SK-N-SH treated with all-trans-retinoic acid at 6 μM for 48 hours (cell line): ENCODE measurements around the gene TRPC1.

Source experiments
- ARNTL ChIP-seq: fragments of 450-650 bp; formaldehyde crosslinking; IDR thresholded peaks from 2 replicates; pipeline ENCODE4 v1.5.0; 2020; ENCODE audit warnings: low read depth, mild to moderate bottlenecking, moderate library complexity, borderline replicate concordance
- CREB5 ChIP-seq: fragments of 250-450 bp; sonication (Bioruptor Pico); IDR thresholded peaks from 2 replicates; pipeline ENCODE4 v1.5.1; 2020; ENCODE audit warnings: low read depth, mild to moderate bottlenecking, moderate library complexity
- ISL1 ChIP-seq: fragments of 250-450 bp; sonication (Bioruptor Pico); IDR thresholded peaks from 2 replicates; pipeline ENCODE4 v2.1.2; 2022; ENCODE audit warnings: mild to moderate bottlenecking, moderate library complexity
- OSR1 ChIP-seq: fragments of 250-450 bp; sonication (Bioruptor Pico); IDR thresholded peaks from 2 replicates; pipeline ENCODE4 v1.8.0; 2022; ENCODE audit warnings: moderate library complexity, mild to moderate bottlenecking, inconsistent platforms
- POU6F1 ChIP-seq: fragments of 250-450 bp; sonication (Bioruptor Pico); IDR thresholded peaks from 2 replicates; pipeline ENCODE4 v1.8.0; 2021; ENCODE audit warnings: low read depth, mild to moderate bottlenecking, moderate library complexity, borderline replicate concordance
- ZFP30 ChIP-seq: fragments of 450-650 bp; formaldehyde crosslinking; IDR thresholded peaks from 2 replicates; pipeline ENCODE4 v1.5.0; 2022; ENCODE audit warnings: mild to moderate bottlenecking, moderate library complexity
- ZNF565 ChIP-seq: fragments of 450-650 bp; formaldehyde crosslinking; conservative IDR thresholded peaks from 2 replicates; pipeline ENCODE4 v1.5.0; 2020; ENCODE audit warnings: low read depth, mild to moderate bottlenecking, moderate library complexity

GRCh38 chr3:142680710-142681109, 43.1 kb upstream of the TRPC1 start:
- TF ChIP-seq ARNTL (no peak), ZFP30 (no peak), OSR1 (CRISPR knock-in tag) (no peak), POU6F1 (CRISPR knock-in tag) (no peak), ISL1 (CRISPR knock-in tag) (no peak), CREB5 (CRISPR knock-in tag) (no peak), ZNF565 (CRISPR knock-in tag) (no peak)
